BLaER1 treated with 17β-estradiol and CSF1 and Interleukin-3, amounts not matched to agents 10 nM and 100 nM (cell line): ENCODE data around the gene FMR1.
A peak's percentile ranks its signal among the peaks of the same experiment; 100 is the strongest.

Experiments used
- H3K27ac ChIP-seq, 11 experiments: shearing (Covaris generic); formaldehyde crosslinking; 2 replicates each; pipeline ENCODE4 v1.8.1; 2022
- H3K27me3 ChIP-seq, 11 experiments: shearing (Covaris generic); formaldehyde crosslinking; 2 replicates each; pipeline ENCODE4 v1.8.1; 2022
- H3K36me3 ChIP-seq, 11 experiments: shearing (Covaris generic); formaldehyde crosslinking; 2 replicates each; pipeline ENCODE4 v1.8.1; 2022
- H3K4me1 ChIP-seq, 10 experiments: shearing (Covaris generic); formaldehyde crosslinking; 2 replicates each; pipeline ENCODE4 v1.8.1; 2022
- H3K4me2 ChIP-seq, 11 experiments: shearing (Covaris generic); formaldehyde crosslinking; 2 replicates each; pipeline ENCODE4 v1.8.1; 2022
- H3K4me3 ChIP-seq, 10 experiments: shearing (Covaris generic); formaldehyde crosslinking; 2 replicates each; pipeline ENCODE4 v1.8.1; 2022
- H3K9ac ChIP-seq, 11 experiments: shearing (Covaris generic); formaldehyde crosslinking; 2 replicates each; pipeline ENCODE4 v1.8.1; 2022
- H3K9me3 ChIP-seq, 11 experiments: shearing (Covaris generic); formaldehyde crosslinking; replicated peaks in 1 of 11; 2 replicates each; pipeline ENCODE4 v1.8.1; 2022
- H4K20me1 ChIP-seq, 11 experiments: shearing (Covaris generic); formaldehyde crosslinking; 2 replicates each; pipeline ENCODE4 v1.8.1; 2022
- Cebpa-rat ChIP-seq, 11 experiments: shearing (Covaris generic); IDR thresholded peaks; 2 replicates each; pipeline ENCODE4 v1.8.1; 2022

Gene FMR1

GRCh38 chrX:147910607-147911006 lies 1.1 kb upstream of the FMR1 start:
- Histone ChIP-seq H3K9me3 (peaks cover 0 to 7% (median 0%) of the 10 kb centered on the region in 11 experiments; a peak in 2 of 22 replicates), H3K4me3 (no peak overlapping the region), H3K36me3 (no peaks in the 10 kb centered on the region), H3K4me2 (no peak overlapping the region), H3K27me3 (peaks cover 23 to 82% (median 67%) of the 10 kb centered on the region in 11 experiments), H3K4me1 (peaks cover 5 to 22% (median 12%) of the 10 kb centered on the region in 10 experiments; a peak in 18 of 20 replicates), H4K20me1 (peaks cover 10 to 30% (median 26%) of the 10 kb centered on the region in 11 experiments; a peak in 19 of 22 replicates), H3K27ac (no peak overlapping the region), H3K9ac (no peak overlapping the region)
- TF ChIP-seq Cebpa-rat (IDR thresholded peaks at IDR 0.05) = no peak

GRCh38 chrX:147912093-147912801 lies 528 bp downstream of the FMR1 start:
- H4K20me1 ChIP-seq = peaks cover 14 to 46% (median 40%) of the 10 kb centered on the region in 11 experiments; a peak in 19 of 22 replicates
- peak overlapping the region; percentile 63 to 83 (median 80) for H3K4me3 ChIP-seq
- peaks cover 27 to 85% (median 69%) of the 10 kb centered on the region in 11 experiments for H3K27me3 ChIP-seq
- TF ChIP-seq Cebpa-rat (IDR thresholded peaks at IDR 0.05) = no peak
- H3K4me1 ChIP-seq = peaks cover 8 to 38% (median 20%) of the 10 kb centered on the region in 10 experiments; a peak in 18 of 20 replicates
- no peaks in the 10 kb centered on the region for H3K36me3 ChIP-seq
- H3K4me2 ChIP-seq = peak overlapping the region; percentile 56 to 77 (median 64); a peak in 21 of 22 replicates
- peak overlapping the region; percentile 84 to 95 (median 91) for H3K9ac ChIP-seq
- H3K9me3 ChIP-seq = peaks cover 0 to 7% (median 0%) of the 10 kb centered on the region in 11 experiments; a peak in 2 of 22 replicates
- peak overlapping the region; percentile 71 to 93 (median 89) for H3K27ac ChIP-seq

DNA sequence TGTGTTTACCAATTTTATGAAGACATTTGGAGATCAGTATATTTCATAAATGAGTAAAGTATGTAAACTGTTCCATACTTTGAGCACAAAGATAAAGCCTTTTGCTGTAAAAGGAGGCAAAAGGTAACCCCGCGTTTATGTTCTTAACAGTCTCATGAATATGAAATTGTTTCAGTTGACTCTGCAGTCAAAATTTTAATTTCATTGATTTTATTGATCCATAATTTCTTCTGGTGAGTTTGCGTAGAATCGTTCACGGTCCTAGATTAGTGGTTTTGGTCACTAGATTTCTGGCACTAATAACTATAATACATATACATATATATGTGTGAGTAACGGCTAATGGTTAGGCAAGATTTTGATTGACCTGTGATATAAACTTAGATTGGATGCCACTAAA lies 1.9 kb downstream of the FMR1 start:
- H3K4me3 ChIP-seq = peak overlapping the region; percentile 63 to 83 (median 80)
- no peak for TF ChIP-seq Cebpa-rat (IDR thresholded peaks at IDR 0.05)
- peaks cover 14 to 58% (median 52%) of the 10 kb centered on the region in 11 experiments; a peak in 19 of 22 replicates for H4K20me1 ChIP-seq

GRCh38 chrX:147914591-147914990 lies 2.9 kb downstream of the FMR1 start:
- Histone ChIP-seq H3K9me3 (peaks cover 0 to 7% (median 0%) of the 10 kb centered on the region in 11 experiments; a peak in 2 of 22 replicates), H3K27me3 (peaks cover 19 to 83% (median 68%) of the 10 kb centered on the region in 11 experiments; a peak in 21 of 22 replicates), H4K20me1 (peaks cover 14 to 68% (median 59%) of the 10 kb centered on the region in 11 experiments; a peak in 19 of 22 replicates), H3K4me3 (peak overlapping the region in 1 of 10 experiments; percentile 82; a peak in 1 of 20 replicates), H3K9ac (peak overlapping the region in 1 of 11 experiments; percentile 92; a peak in 1 of 22 replicates), H3K4me2 (peak overlapping the region; percentile 56 to 77 (median 64); a peak in 18 of 22 replicates), H3K36me3 (no peaks in the 10 kb centered on the region; a peak in 1 of 22 replicates), H3K27ac (no peak overlapping the region), H3K4me1 (peaks cover 25 to 55% (median 37%) of the 10 kb centered on the region in 10 experiments)
- TF ChIP-seq Cebpa-rat (IDR thresholded peaks at IDR 0.05) = no peak

More for the DNA sequence above, 1.9 kb downstream of the FMR1 start:
- peaks cover 24 to 83% (median 68%) of the 10 kb centered on the region in 11 experiments for H3K27me3 ChIP-seq
- H3K27ac ChIP-seq = peak overlapping the region in 4 of 11 experiments; percentile 86 to 93 (median 88); a peak in 8 of 22 replicates
- no peaks in the 10 kb centered on the region for H3K36me3 ChIP-seq
- H3K9me3 ChIP-seq = peaks cover 0 to 7% (median 0%) of the 10 kb centered on the region in 11 experiments; a peak in 2 of 22 replicates
- H3K4me1 ChIP-seq = peaks cover 19 to 50% (median 30%) of the 10 kb centered on the region in 10 experiments
- H3K4me2 ChIP-seq = peak overlapping the region; percentile 56 to 77 (median 64)
- H3K9ac ChIP-seq = peak overlapping the region; percentile 84 to 95 (median 91)

DNA sequence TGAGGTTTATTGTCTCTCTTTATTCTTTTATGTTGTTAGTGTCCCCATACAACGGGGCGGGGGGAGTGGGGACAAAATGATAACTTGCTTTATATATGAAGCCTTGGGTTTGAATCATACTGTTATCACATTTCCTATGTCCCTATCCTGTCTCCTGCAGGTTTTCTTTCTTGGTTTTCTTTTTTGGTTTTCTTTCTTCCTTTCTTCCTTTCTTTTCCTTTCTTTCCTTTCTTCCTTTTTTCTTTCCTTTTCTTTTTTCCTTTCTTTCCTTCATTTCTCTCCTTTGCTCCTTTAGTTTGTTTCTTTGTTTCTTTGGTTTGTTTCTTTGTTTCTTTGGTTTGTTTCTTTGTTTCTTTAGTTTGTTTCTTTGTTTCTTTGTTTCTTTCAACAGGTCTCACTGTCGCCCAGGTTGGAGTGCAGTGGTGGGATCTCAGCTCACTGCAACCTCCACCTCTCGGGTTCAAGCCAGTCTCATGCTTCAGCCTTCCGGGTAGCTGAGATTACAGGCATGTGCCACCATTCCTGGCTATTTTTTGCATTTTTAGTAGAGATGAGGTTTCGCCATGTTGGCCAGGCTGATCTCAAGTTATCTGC lies 4.8 kb downstream of the FMR1 start:
- peaks cover 19 to 85% (median 75%) of the 10 kb centered on the region in 11 experiments; a peak in 19 of 22 replicates for H4K20me1 ChIP-seq
- no peak for TF ChIP-seq Cebpa-rat (IDR thresholded peaks at IDR 0.05)
- peak overlapping the region in 4 of 11 experiments; percentile 10 to 22 (median 16); a peak in 2 of 22 replicates for H3K4me2 ChIP-seq
- peaks cover 0 to 6% (median 0%) of the 10 kb centered on the region in 11 experiments; a peak in 2 of 22 replicates for H3K9me3 ChIP-seq
- no peak overlapping the region for H3K4me3 ChIP-seq
- peaks cover 26 to 87% (median 76%) of the 10 kb centered on the region in 11 experiments for H3K27me3 ChIP-seq
- H3K4me1 ChIP-seq = peaks cover 22 to 52% (median 37%) of the 10 kb centered on the region in 10 experiments
- H3K36me3 ChIP-seq = no peaks in the 10 kb centered on the region; a peak in 2 of 22 replicates
- H3K27ac ChIP-seq = no peak overlapping the region
- no peak overlapping the region for H3K9ac ChIP-seq

DNA sequence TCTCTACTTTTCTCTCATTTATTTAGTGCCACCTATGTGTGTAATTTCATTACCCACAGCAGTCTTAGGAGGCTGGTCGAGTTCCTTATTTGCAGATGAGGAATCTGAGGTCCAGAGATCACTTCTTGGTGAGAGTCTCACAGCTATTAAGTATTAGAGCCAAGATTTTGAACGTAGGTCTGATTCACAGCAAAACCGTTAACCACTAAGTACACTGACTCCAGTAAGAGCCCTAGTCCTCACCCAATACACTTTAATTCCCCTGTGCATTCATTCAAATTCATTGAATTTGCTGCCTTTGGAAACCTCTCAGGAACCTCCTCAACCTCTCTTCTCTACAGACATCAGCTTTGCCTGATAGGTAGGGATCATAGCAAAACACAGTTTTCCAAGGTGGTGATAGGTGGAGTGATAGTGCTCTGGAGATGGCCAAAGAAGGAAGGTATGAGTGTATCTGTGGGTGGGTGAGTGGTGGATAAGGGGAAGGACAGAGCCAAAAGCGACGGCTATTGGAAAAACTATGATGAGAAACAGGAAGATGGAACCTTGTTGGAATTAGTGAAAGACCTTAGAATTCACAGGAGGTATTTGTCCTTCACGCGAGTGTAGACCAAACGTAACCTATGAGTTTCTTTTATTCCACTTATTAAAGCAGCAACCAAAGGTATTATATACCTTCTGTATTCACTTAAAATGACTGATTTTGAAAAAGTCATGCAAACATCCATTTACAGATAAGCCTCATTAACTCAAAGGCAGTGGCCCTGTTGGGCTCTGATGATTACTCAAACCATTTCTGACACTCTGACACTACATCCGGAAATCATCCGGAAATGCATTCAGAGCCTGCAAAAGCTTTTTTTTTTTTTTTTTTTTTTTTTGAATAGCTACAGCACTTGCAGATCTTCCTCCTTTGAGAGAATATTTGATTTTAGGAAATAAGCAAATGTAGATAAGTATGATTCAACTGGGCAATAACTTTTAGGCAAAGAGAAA lies 6.3 kb downstream of the FMR1 start:
- H3K36me3 ChIP-seq = no peaks in the 10 kb centered on the region; a peak in 3 of 22 replicates
- peak overlapping the region in 1 of 11 experiments; percentile 16; a peak in 3 of 22 replicates for H3K27ac ChIP-seq
- H4K20me1 ChIP-seq = peaks cover 19 to 99% (median 74%) of the 10 kb centered on the region in 11 experiments; a peak in 19 of 22 replicates
- no peak overlapping the region for H3K4me3 ChIP-seq
- H3K9ac ChIP-seq = no peak overlapping the region
- H3K4me2 ChIP-seq = peak overlapping the region; percentile 22 to 64 (median 50); a peak in 21 of 22 replicates
- no peak for TF ChIP-seq Cebpa-rat (IDR thresholded peaks at IDR 0.05)
- H3K4me1 ChIP-seq = peaks cover 22 to 52% (median 37%) of the 10 kb centered on the region in 10 experiments
- peaks cover 29 to 99% (median 88%) of the 10 kb centered on the region in 11 experiments for H3K27me3 ChIP-seq
- no peaks in the 10 kb centered on the region for H3K9me3 ChIP-seq

DNA sequence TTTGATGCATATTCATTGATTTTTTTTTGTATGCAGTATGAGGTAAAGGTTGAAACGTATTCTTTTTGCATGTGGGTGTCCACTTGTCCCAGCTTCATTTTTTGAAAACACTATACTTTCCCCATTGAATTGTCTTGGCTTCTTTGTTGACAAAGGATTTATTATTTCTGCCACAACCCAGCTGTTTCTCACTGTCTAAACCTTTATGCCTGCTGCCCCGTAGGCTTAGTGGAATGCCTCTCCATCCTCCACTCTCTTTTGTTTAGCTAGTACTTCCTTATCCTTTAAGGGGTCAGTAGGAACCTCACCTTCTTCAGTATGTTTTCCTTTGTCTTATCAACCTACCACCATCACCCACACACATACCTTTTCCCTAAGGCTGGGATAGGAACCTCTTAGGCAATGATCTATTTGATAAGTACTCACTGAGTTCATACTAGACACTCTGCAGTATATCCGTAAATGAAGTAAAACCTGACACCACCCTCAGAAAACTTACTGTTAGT lies 8.5 kb downstream of the FMR1 start:
- no peak overlapping the region for H3K27ac ChIP-seq
- peaks cover 32 to 96% (median 80%) of the 10 kb centered on the region in 11 experiments for H3K27me3 ChIP-seq
- H3K36me3 ChIP-seq = peaks cover 0 to 19% (median 3%) of the 10 kb centered on the region in 11 experiments; a peak in 8 of 22 replicates
- peaks cover 20 to 37% (median 28%) of the 10 kb centered on the region in 10 experiments for H3K4me1 ChIP-seq
- H3K4me2 ChIP-seq = no peak overlapping the region
- H4K20me1 ChIP-seq = peaks cover 11 to 91% (median 53%) of the 10 kb centered on the region in 11 experiments; a peak in 19 of 22 replicates
- TF ChIP-seq Cebpa-rat (IDR thresholded peaks at IDR 0.05) = no peak
- no peak overlapping the region for H3K4me3 ChIP-seq
- H3K9ac ChIP-seq = no peak overlapping the region
- no peaks in the 10 kb centered on the region for H3K9me3 ChIP-seq
